ENCODE results near the gene JAK1. TPM values are rescaled to one million over a fixed set of nuclear protein-coding genes. Genes with fewer than 3 reads are reported as not detected.

Gene JAK1
- total RNA-seq, 1 experiment from 2014 or later, result 44.1 TPM

DNA sequence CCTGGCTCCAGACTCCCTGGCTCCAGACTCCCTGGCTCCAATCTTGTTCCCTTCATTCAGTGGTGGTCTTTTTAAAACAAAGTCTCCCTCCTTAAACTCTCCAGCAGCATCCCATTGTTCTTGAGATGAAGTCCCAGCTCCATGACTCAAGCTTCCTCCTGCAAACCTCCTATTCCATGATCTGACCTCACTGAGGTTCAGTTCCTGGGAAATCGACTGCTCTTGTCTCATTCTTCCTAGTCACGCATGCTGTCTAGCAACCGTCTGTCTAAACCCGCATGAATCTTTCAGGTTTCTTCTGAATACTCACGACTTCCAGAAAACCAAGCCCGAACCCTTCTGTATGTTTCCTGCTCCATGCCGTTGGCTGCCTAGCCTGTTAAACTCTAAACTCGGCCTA is 129.5 kb downstream of the JAK1 start:
- ATAC-seq (no peak), DNase-seq (no peak)
- Histone ChIP-seq H2AFZ (ENCODE audit: low read length) (no peak overlapping the region), H3K9me3 (ENCODE audit: low read length) (no peaks in the 10 kb centered on the region), H4K20me1 (ENCODE audit: low read length) (no peaks in the 10 kb centered on the region), H3K27ac (ENCODE audit: low read length) (no peak overlapping the region), H3K4me1 (ENCODE audit: insufficient read depth, low read length) (peaks cover 13% of the 10 kb centered on the region), H3K4me2 (ENCODE audit: low read length) (no peak overlapping the region), H3K27me3 (ENCODE audit: low read length) (no peaks in the 10 kb centered on the region), H3K9ac (ENCODE audit: low read length) (no peak overlapping the region), H3K9me2 (replicated peaks; ENCODE audit: low read length) (no peaks in the 10 kb centered on the region), H3K4me3 (ENCODE audit: low read length) (no peak overlapping the region), H3K79me2 (ENCODE audit: low read length) (no peaks in the 10 kb centered on the region), H3K36me3 (ENCODE audit: low read depth, low read length) (peaks cover 34% of the 10 kb centered on the region), H3F3A (ENCODE audit: low read length, unreplicated experiment) (no peaks in the 10 kb centered on the region)
- TF ChIP-seq EZH2phosphoT487 (IDR thresholded peaks at IDR 0.05; ENCODE audit: borderline replicate concordance, low read length) (no peak), EZH2 (IDR thresholded peaks at IDR 0.05; ENCODE audit: low read length, unreplicated experiment) (no peak)
- TF ChIP-seq, protein P1, sequence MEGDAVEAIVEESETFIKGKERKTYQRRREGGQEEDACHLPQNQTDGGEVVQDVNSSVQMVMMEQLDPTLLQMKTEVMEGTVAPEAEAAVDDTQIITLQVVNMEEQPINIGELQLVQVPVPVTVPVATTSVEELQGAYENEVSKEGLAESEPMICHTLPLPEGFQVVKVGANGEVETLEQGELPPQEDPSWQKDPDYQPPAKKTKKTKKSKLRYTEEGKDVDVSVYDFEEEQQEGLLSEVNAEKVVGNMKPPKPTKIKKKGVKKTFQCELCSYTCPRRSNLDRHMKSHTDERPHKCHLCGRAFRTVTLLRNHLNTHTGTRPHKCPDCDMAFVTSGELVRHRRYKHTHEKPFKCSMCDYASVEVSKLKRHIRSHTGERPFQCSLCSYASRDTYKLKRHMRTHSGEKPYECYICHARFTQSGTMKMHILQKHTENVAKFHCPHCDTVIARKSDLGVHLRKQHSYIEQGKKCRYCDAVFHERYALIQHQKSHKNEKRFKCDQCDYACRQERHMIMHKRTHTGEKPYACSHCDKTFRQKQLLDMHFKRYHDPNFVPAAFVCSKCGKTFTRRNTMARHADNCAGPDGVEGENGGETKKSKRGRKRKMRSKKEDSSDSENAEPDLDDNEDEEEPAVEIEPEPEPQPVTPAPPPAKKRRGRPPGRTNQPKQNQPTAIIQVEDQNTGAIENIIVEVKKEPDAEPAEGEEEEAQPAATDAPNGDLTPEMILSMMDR (conservative IDR thresholded peaks at IDR 0.05; ENCODE audit: low read depth, low read length), result no peak
- POLR2A ChIA-PET (ENCODE audit: unreplicated experiment), result no interaction called here
- no TSS peak for BruUV-seq (replicated peaks)
- intact Hi-C loops (cut with micrococcal nuclease), result no loop called here
- CTCF ChIA-PET, result no interaction called here

DNA sequence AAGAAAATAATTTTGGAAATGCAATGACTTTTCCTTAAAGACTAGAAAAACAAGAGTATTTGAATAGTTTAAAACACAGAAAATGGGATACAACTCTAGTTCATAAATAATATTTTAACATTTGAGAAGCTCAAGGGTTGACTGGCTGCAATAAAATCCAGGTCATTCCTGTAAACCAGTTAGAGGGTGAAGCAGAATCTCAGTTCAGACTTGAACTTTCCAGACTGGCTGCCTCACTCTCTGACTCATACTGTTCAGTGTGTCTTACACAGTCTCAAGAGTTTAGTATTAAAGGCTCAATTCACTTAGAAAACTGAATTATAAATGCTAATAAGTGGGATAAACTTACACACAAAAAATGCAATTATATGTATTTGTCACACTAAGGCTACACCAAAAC is 131.6 kb downstream of the JAK1 start:
- TF ChIP-seq, protein P1 (conservative IDR thresholded peaks at IDR 0.05; ENCODE audit: low read depth, low read length), result no peak
- TF ChIP-seq EZH2phosphoT487 (IDR thresholded peaks at IDR 0.05; ENCODE audit: borderline replicate concordance, low read length) (no peak), EZH2 (IDR thresholded peaks at IDR 0.05; ENCODE audit: low read length, unreplicated experiment) (no peak)
- intact Hi-C loops (cut with micrococcal nuclease), result no loop called here
- Histone ChIP-seq H4K20me1 (ENCODE audit: low read length) (no peaks in the 10 kb centered on the region), H3K4me3 (ENCODE audit: low read length) (no peak overlapping the region), H3F3A (ENCODE audit: low read length, unreplicated experiment) (no peaks in the 10 kb centered on the region), H3K27me3 (ENCODE audit: low read length) (no peaks in the 10 kb centered on the region), H2AFZ (ENCODE audit: low read length) (no peak overlapping the region), H3K9me2 (replicated peaks; ENCODE audit: low read length) (no peaks in the 10 kb centered on the region), H3K4me2 (ENCODE audit: low read length) (no peak overlapping the region), H3K9me3 (ENCODE audit: low read length) (no peaks in the 10 kb centered on the region), H3K27ac (ENCODE audit: low read length) (no peak overlapping the region), H3K79me2 (ENCODE audit: low read length) (no peaks in the 10 kb centered on the region), H3K9ac (ENCODE audit: low read length) (no peak overlapping the region), H3K36me3 (ENCODE audit: low read depth, low read length) (peaks cover 28% of the 10 kb centered on the region), H3K4me1 (ENCODE audit: insufficient read depth, low read length) (0 out of 2 replicates have a peak, but pooled peaks cover 9% of the 10 kb centered on the region)
- POLR2A ChIA-PET (ENCODE audit: unreplicated experiment), result no interaction called here
- ATAC-seq, result peak; percentile 93
- peak; percentile 47 for DNase-seq
- BruUV-seq (replicated peaks), result no TSS peak
- CTCF ChIA-PET, result no interaction called here

DNA sequence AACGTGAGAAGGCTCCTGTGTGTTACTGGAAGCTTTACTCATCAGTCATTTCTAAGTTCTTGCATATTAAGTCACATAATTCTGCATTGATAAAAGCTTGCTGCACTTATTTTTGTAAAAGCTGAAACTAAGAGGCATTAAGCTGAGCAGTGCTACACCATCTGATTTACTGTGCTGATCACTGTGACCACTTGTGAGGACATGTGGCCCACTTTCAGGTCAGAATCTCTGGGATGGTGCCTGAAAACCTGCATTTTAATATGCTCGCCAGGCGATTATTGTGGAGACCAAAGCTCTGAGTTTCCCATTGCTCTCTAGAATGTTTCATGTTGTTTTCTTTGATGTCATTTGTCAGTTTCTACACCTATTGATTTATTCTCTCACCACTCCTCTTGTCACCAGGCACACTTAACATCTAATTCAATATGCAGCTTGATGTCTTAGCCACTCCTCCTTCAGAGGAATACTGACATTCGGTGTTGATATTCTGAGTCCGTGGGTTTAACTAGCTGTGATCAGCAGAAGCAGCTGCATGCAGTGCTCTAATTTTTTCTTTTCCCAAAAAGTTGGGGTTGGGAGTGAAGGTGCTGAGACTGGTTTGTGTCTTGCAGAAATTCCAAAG is 136.2 kb downstream of the JAK1 start:
- H3K4me2 ChIP-seq (ENCODE audit: low read length), result no peak overlapping the region
- H3K4me1 ChIP-seq (ENCODE audit: insufficient read depth, low read length), result 0 out of 2 replicates have a peak, but pooled peaks cover 8% of the 10 kb centered on the region
- H3K9me3 ChIP-seq (ENCODE audit: low read length), result no peaks in the 10 kb centered on the region
- ATAC-seq, result no peak
- H3K27ac ChIP-seq (ENCODE audit: low read length), result no peak overlapping the region
- H3K9me2 ChIP-seq (replicated peaks; ENCODE audit: low read length), result no peaks in the 10 kb centered on the region
- H3K79me2 ChIP-seq (ENCODE audit: low read length), result no peaks in the 10 kb centered on the region
- H3K9ac ChIP-seq (ENCODE audit: low read length), result no peak overlapping the region
- no TSS peak for BruUV-seq (replicated peaks)
- no peak for TF ChIP-seq EZH2 (IDR thresholded peaks at IDR 0.05; ENCODE audit: low read length, unreplicated experiment)
- H3F3A ChIP-seq (ENCODE audit: low read length, unreplicated experiment), result no peaks in the 10 kb centered on the region
- H3K4me3 ChIP-seq (ENCODE audit: low read length), result no peak overlapping the region
- no peak for DNase-seq
- peaks cover 11% of the 10 kb centered on the region for H3K36me3 ChIP-seq (ENCODE audit: low read depth, low read length)
- ChIA-PET CTCF (no interaction called here), POLR2A (ENCODE audit: unreplicated experiment) (no interaction called here)
- H4K20me1 ChIP-seq (ENCODE audit: low read length), result no peaks in the 10 kb centered on the region
- H2AFZ ChIP-seq (ENCODE audit: low read length), result no peak overlapping the region
- intact Hi-C loops (cut with micrococcal nuclease), result no loop called here
- H3K27me3 ChIP-seq (ENCODE audit: low read length), result no peaks in the 10 kb centered on the region

Measured in PC-3 (cell line).